ENCODE measurements around the gene PAK2.
"Not testable (repeated sequence)": the region's sequence is repeated elsewhere in the genome, so short reads cannot be mapped to it uniquely, and the experiment has no call there.

PAK2 gene

DNA sequence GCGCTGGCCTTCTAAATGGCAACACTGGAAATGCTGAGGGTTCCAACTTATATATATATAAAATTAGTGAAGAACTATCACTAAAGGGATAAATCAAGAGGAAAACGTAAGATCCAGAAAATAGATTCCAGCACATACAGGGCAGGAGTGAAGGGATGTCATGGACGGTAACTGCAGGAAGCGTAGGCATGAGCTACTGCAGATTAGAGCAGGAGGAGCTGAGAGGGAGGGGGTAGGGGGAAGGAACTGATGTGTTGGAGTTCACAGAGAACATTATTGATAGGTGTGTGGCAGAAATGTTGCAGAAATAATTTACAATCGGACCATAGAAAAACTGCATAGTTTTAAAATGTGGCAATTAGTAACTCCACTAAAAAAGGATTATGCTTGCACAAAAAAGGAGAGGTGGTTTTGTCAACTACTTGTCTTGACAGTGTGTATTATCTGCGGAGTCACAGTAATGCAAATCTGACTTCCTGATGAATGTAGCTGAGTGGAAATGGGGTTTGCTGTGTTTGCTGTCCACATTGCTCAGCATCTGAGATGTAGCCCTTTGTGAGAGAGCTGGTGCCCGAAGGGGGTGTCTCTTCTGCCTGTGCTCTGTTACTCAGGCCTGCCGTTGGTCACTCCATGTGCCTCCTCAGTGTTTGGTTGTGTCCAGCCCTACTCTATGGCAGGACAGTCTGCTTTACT lies 61.2 kb downstream of the PAK2 start:
- Histone ChIP-seq H3K4me1 (ENCODE audit: control insufficient read depth in 2 of 2, insufficient read depth in 2 of 2, low read length in 2 of 2) (no peaks in the 10 kb centered on the region), H3K27ac (ENCODE audit: low read depth in 2 of 2, low read length in 2 of 2) (no peak overlapping the region), H3K9ac (ENCODE audit: low read depth in 1 of 2, low read length in 2 of 2) (no peak overlapping the region), H3K4me3 (ENCODE audit: low read length in 2 of 2) (no peak overlapping the region), H3K9me3 (ENCODE audit: control insufficient read depth in 2 of 2, low read length in 2 of 2) (no peaks in the 10 kb centered on the region), H3K36me3 (ENCODE audit: control insufficient read depth in 2 of 2, insufficient read depth in 2 of 2, low read length in 2 of 2) (peaks cover 14 to 18% of the 10 kb centered on the region in 2 donors), H3K27me3 (ENCODE audit: control insufficient read depth in 2 of 2, insufficient read depth in 2 of 2, low read length in 2 of 2) (no peaks in the 10 kb centered on the region)

DNA sequence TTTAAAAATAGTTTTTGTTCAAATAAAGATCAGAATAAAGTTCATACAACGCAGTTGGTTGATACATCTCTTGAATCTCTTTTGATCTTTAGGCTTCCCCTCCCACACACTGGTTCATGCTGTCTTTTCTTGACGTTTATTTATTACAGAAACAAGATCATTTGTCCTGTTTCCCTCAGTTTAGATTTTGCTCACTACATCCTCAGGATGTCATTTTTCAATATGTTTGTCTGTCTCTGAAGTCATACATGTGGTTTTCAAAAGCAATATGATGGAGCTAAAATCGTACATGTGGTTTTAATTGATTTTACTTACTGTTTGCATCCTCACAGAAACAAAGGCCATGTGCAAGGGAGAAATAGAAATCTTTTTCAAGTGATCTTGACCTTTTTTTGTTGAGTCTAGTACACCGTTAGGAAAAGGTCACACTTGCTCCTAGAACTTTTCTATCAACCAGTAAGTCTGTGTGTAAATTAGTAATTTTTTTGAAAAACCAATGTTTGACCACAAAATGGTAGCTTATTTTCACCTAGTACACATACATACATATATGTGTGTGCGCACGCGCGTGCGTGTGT lies 64.3 kb downstream of the PAK2 start:
- Histone ChIP-seq H3K4me3 (ENCODE audit: low read length in 2 of 2) (no peak overlapping the region), H3K4me1 (ENCODE audit: control insufficient read depth in 2 of 2, insufficient read depth in 2 of 2, low read length in 2 of 2) (no peaks in the 10 kb centered on the region), H3K27me3 (ENCODE audit: control insufficient read depth in 2 of 2, insufficient read depth in 2 of 2, low read length in 2 of 2) (no peaks in the 10 kb centered on the region), H3K36me3 (ENCODE audit: control insufficient read depth in 2 of 2, insufficient read depth in 2 of 2, low read length in 2 of 2) (peaks cover 33 to 36% of the 10 kb centered on the region in 2 donors), H3K9ac (ENCODE audit: low read depth in 1 of 2, low read length in 2 of 2) (no peak overlapping the region), H3K9me3 (ENCODE audit: control insufficient read depth in 2 of 2, low read length in 2 of 2) (no peaks in the 10 kb centered on the region), H3K27ac (ENCODE audit: low read depth in 2 of 2, low read length in 2 of 2) (no peak overlapping the region)

DNA sequence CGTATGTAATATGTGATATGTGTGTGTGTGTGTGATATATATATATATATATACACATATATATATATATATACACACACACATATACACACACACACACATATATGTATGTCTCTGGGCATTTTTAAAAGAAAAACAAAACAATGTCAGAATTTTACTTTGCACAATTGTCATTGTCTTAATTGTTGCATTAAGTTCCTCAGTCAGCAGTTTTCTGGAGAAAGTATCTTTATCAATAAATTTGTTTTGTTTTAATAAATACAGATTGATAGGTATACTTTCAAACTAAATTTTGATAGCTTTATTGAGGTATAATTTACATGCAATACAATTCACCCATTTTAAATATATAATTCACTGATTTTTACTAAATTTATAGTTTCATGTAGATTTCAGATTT lies 65.1 kb downstream of the PAK2 start:
- H3K4me1 ChIP-seq (ENCODE audit: control insufficient read depth in 2 of 2, insufficient read depth in 2 of 2, low read length in 2 of 2) = no peaks in the 10 kb centered on the region
- no peak overlapping the region for H3K9ac ChIP-seq (ENCODE audit: low read depth in 1 of 2, low read length in 2 of 2)
- H3K9me3 ChIP-seq (ENCODE audit: control insufficient read depth in 2 of 2, low read length in 2 of 2) = no peaks in the 10 kb centered on the region
- H3K27me3 ChIP-seq (ENCODE audit: control insufficient read depth in 2 of 2, insufficient read depth in 2 of 2, low read length in 2 of 2) = no peaks in the 10 kb centered on the region
- H3K4me3 ChIP-seq (ENCODE audit: low read length in 2 of 2) = no peak overlapping the region
- H3K27ac ChIP-seq (ENCODE audit: low read depth in 2 of 2, low read length in 2 of 2) = no peak overlapping the region
- peaks cover 33 to 36% of the 10 kb centered on the region in 2 donors for H3K36me3 ChIP-seq (ENCODE audit: control insufficient read depth in 2 of 2, insufficient read depth in 2 of 2, low read length in 2 of 2)

DNA sequence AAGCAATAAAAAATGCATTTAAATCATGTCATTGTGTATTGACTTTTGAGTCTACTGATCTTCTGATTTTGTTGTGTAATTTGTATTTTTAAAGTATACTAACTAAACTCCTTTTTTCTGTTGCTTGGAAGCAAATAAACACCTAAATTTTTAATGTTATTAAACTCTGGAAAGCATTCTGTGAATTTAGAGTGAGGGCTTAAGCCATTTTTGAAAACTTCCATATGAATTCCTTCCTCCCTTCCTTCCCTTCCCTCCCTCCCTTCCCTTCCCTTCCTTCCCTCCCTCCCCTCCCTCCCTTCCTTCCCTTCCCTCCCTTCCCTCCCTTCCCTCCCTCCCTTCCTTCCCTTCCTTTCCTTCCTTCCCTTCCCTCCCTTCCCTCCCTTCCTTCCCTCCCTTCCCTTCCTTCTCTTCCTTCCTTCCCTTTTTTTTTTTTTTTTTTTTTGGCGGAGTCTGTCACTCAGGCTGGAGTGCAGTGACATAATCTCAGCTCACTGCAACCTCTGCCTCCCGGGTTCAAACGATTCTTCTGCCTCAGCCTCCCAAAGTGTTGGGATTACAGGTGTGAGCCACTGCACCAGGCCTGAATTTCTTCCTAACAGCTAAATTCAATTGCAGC lies 71.4 kb downstream of the PAK2 start:
- Histone ChIP-seq H3K4me3 (ENCODE audit: low read length in 2 of 2) (no peak overlapping the region), H3K36me3 (ENCODE audit: control insufficient read depth in 2 of 2, insufficient read depth in 2 of 2, low read length in 2 of 2) (peaks cover 48 to 59% of the 10 kb centered on the region in 2 donors), H3K4me1 (ENCODE audit: control insufficient read depth in 2 of 2, insufficient read depth in 2 of 2, low read length in 2 of 2) (no peaks in the 10 kb centered on the region), H3K27ac (ENCODE audit: low read depth in 2 of 2, low read length in 2 of 2) (no peak overlapping the region), H3K9me3 (ENCODE audit: control insufficient read depth in 2 of 2, low read length in 2 of 2) (no peaks in the 10 kb centered on the region), H3K27me3 (ENCODE audit: control insufficient read depth in 2 of 2, insufficient read depth in 2 of 2, low read length in 2 of 2) (no peaks in the 10 kb centered on the region), H3K9ac (ENCODE audit: low read depth in 1 of 2, low read length in 2 of 2) (no peak overlapping the region)

DNA sequence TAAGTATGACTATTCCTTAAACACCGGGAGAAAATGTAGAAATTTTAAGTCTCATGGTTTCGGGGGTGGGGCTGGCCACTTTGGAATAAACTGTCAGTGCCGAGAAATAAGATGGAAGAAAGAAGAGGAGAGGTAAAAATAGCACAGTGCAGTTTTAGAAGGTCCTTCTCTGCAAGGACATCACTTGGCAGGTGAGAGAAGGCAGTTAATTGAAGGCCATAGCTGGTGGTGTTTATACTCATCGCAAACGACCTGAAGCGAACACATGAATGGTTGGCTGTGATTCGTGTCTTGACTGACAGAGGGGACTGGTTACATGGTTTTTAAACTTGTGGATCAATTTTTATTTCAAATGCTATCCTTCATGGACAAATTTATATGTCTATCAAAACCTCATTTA lies 73.2 kb downstream of the PAK2 start:
- H3K9me3 ChIP-seq (ENCODE audit: control insufficient read depth in 2 of 2, low read length in 2 of 2) = no peaks in the 10 kb centered on the region
- no peak overlapping the region for H3K9ac ChIP-seq (ENCODE audit: low read depth in 1 of 2, low read length in 2 of 2)
- H3K36me3 ChIP-seq (ENCODE audit: control insufficient read depth in 2 of 2, insufficient read depth in 2 of 2, low read length in 2 of 2) = peaks cover 33 to 50% of the 10 kb centered on the region in 2 donors
- no peaks in the 10 kb centered on the region for H3K27me3 ChIP-seq (ENCODE audit: control insufficient read depth in 2 of 2, insufficient read depth in 2 of 2, low read length in 2 of 2)
- H3K4me3 ChIP-seq (ENCODE audit: low read length in 2 of 2) = no peak overlapping the region
- H3K4me1 ChIP-seq (ENCODE audit: control insufficient read depth in 2 of 2, insufficient read depth in 2 of 2, low read length in 2 of 2) = no peaks in the 10 kb centered on the region
- H3K27ac ChIP-seq (ENCODE audit: low read depth in 2 of 2, low read length in 2 of 2) = no peak overlapping the region

DNA sequence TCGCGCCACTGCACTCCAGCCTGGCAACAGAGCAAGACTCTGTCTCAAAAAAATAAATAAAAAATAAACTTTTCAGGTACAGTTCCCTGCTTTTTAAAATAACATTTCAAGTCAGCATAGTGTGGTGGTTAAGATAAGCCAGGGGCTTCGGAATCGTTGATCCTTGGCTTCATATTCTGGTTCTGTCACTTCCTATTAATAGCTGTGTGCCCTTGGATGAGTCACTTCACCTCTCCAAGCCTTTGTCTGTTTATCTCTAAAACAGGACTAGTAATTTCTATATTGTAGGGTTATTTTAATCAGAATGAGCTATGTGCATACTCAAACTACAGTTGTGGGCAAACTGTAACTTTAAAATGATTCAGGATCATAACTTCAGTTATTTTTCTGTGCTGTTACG lies 74.2 kb downstream of the PAK2 start:
- no peaks in the 10 kb centered on the region for H3K27me3 ChIP-seq (ENCODE audit: control insufficient read depth in 2 of 2, insufficient read depth in 2 of 2, low read length in 2 of 2)
- no peak overlapping the region for H3K9ac ChIP-seq (ENCODE audit: low read depth in 1 of 2, low read length in 2 of 2)
- peaks cover 30 to 53% of the 10 kb centered on the region in 2 donors for H3K36me3 ChIP-seq (ENCODE audit: control insufficient read depth in 2 of 2, insufficient read depth in 2 of 2, low read length in 2 of 2)
- H3K4me1 ChIP-seq (ENCODE audit: control insufficient read depth in 2 of 2, insufficient read depth in 2 of 2, low read length in 2 of 2) = no peaks in the 10 kb centered on the region
- no peaks in the 10 kb centered on the region for H3K9me3 ChIP-seq (ENCODE audit: control insufficient read depth in 2 of 2, low read length in 2 of 2)
- no peak overlapping the region for H3K27ac ChIP-seq (ENCODE audit: low read depth in 2 of 2, low read length in 2 of 2)
- no peak overlapping the region for H3K4me3 ChIP-seq (ENCODE audit: low read length in 2 of 2)

DNA sequence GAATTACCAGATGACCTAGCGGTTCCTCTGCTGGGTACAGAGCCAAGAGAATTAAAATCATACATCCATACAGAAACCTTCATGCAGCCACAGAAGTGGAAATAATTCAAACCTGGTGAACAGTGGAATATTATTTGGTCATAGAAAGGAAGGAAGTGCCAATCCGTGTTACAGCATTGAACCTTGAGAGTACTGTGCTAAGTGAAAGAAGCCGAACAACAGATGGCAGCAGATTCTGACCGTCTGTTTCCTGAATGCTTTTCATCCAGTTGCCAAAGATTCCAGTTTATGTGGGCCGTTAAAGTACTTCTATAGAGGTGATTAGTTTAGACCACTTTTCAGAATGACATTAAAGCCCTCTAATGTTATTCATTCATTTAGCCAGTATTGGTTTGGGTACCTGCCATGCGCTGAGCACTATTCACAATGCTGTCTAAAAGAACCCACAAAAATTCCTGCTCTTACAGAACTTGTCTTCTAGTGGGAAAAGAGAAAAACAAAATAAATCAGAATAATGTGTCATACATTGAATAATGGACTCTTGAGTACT lies 82.2 kb downstream of the PAK2 start:
- H3K9me3 ChIP-seq (ENCODE audit: control insufficient read depth in 2 of 2, low read length in 2 of 2) = no peaks in the 10 kb centered on the region
- no peak overlapping the region for H3K4me3 ChIP-seq (ENCODE audit: low read length in 2 of 2)
- no peak overlapping the region for H3K9ac ChIP-seq (ENCODE audit: low read depth in 1 of 2, low read length in 2 of 2)
- peaks cover 52 to 53% of the 10 kb centered on the region in 2 donors for H3K36me3 ChIP-seq (ENCODE audit: control insufficient read depth in 2 of 2, insufficient read depth in 2 of 2, low read length in 2 of 2)
- no peaks in the 10 kb centered on the region for H3K4me1 ChIP-seq (ENCODE audit: control insufficient read depth in 2 of 2, insufficient read depth in 2 of 2, low read length in 2 of 2)
- no peaks in the 10 kb centered on the region for H3K27me3 ChIP-seq (ENCODE audit: control insufficient read depth in 2 of 2, insufficient read depth in 2 of 2, low read length in 2 of 2)
- H3K27ac ChIP-seq (ENCODE audit: low read depth in 2 of 2, low read length in 2 of 2) = no peak overlapping the region

DNA sequence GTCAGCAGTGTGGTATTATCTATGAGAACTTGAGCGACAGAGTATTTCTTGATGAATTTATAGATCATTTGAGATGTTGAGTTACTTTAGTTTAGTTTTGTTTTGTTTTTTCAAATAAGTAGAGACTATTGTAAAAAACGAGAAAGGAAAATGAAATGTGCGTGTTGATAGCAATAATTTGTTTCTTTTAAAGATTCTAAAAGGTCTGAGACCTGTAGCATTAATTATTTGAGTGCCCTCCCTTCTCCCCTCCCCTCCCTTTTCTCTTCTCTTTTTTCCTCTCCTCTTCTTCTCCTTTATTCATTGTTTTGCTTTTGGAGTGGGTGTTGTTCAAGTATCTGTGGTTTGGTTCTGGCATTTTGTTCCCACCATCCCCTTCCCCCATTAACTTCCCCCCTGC lies 90.0 kb downstream of the PAK2 start:
- H3K4me1 ChIP-seq (ENCODE audit: control insufficient read depth in 2 of 2, insufficient read depth in 2 of 2, low read length in 2 of 2) = not testable (repeated sequence)
- peaks cover 14 to 18% of the 10 kb centered on the region in 2 donors for H3K36me3 ChIP-seq (ENCODE audit: control insufficient read depth in 2 of 2, insufficient read depth in 2 of 2, low read length in 2 of 2)

DNA sequence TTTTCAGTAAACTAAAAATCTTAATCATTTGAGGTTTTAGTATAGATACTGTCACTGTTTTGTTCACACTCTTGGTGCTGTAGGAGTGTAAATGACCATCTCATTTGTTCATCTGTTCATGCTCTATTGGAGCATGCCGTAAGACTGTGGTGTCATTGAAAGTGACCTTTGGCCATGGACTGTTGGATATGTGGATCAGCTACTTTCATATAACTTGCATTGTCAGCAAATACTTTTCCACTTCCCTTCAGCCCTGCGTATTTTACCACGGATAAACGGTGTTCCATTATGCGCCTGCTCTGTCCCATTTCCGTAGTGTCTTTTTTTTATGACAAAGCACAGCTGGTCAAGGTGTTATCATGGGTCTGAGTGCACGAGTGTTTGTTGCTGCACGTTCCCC lies 95.4 kb downstream of the PAK2 start:
- Histone ChIP-seq H3K27me3 (ENCODE audit: control insufficient read depth in 2 of 2, insufficient read depth in 2 of 2, low read length in 2 of 2) (no peaks in the 10 kb centered on the region), H3K9me3 (ENCODE audit: control insufficient read depth in 2 of 2, low read length in 2 of 2) (no peaks in the 10 kb centered on the region), H3K4me1 (ENCODE audit: control insufficient read depth in 2 of 2, insufficient read depth in 2 of 2, low read length in 2 of 2) (no peaks in the 10 kb centered on the region), H3K27ac (ENCODE audit: low read depth in 2 of 2, low read length in 2 of 2) (no peak overlapping the region), H3K4me3 (ENCODE audit: low read length in 2 of 2) (no peak overlapping the region), H3K9ac (ENCODE audit: low read depth in 1 of 2, low read length in 2 of 2) (no peak overlapping the region), H3K36me3 (ENCODE audit: control insufficient read depth in 2 of 2, insufficient read depth in 2 of 2, low read length in 2 of 2) (peaks cover 3 to 4% of the 10 kb centered on the region in 2 donors)

More for the DNA sequence above, 90.0 kb downstream of the PAK2 start:
- H3K9me3 ChIP-seq (ENCODE audit: control insufficient read depth in 2 of 2, low read length in 2 of 2); H3K4me3 ChIP-seq (ENCODE audit: low read length in 2 of 2); H3K9ac ChIP-seq (ENCODE audit: low read depth in 1 of 2, low read length in 2 of 2); H3K27ac ChIP-seq (ENCODE audit: low read depth in 2 of 2, low read length in 2 of 2); H3K27me3 ChIP-seq (ENCODE audit: control insufficient read depth in 2 of 2, insufficient read depth in 2 of 2, low read length in 2 of 2): not testable (repeated sequence)

DNA sequence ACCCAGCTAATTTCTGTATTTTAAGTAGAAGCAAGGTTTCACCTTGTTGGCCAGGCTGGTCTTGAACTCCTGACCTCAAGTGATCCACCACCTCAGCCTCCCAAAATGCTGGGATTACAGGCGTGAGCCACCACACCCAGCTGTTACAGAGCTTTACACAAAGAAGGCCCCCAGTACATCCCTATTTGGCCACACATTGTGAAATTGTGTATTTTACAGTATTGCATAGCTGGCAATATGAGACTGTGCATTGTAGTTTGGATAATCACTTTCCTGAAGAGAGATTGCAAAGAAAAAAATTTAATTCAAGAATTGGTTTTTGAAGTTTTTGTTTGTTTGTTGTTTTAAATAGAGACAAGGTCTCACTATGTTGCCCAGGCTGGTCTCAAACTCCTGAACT lies 97.0 kb downstream of the PAK2 start:
- not testable (repeated sequence) for H3K27ac ChIP-seq (ENCODE audit: low read depth in 2 of 2, low read length in 2 of 2); H3K4me1 ChIP-seq (ENCODE audit: control insufficient read depth in 2 of 2, insufficient read depth in 2 of 2, low read length in 2 of 2); H3K4me3 ChIP-seq (ENCODE audit: low read length in 2 of 2); H3K9ac ChIP-seq (ENCODE audit: low read depth in 1 of 2, low read length in 2 of 2); H3K27me3 ChIP-seq (ENCODE audit: control insufficient read depth in 2 of 2, insufficient read depth in 2 of 2, low read length in 2 of 2); H3K36me3 ChIP-seq (ENCODE audit: control insufficient read depth in 2 of 2, insufficient read depth in 2 of 2, low read length in 2 of 2); H3K9me3 ChIP-seq (ENCODE audit: control insufficient read depth in 2 of 2, low read length in 2 of 2)

All from mucosa of rectum (tissue), 2 donors.